ENCODE results near the gene COA1.
A peak's percentile ranks its signal among the peaks of the same experiment; 100 is the strongest.

The COA1 gene

DNA sequence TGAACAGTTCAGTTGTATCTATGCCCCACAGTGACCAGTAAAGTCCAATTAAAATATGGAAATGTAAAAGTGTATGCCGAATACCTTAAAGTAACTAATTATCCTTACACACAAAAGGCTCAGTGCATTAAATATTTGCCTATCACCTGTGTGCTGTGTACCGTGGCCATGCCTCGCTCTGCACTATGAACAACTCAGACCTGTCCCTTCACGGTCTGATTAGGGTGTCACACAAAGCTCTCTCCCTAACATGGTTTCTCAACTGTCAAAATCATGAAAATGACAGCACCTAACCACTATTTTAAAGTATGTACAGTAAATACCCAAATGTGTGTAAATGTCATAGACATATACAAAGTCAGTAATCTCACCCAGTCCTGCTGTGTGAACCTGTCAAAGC is 103.3 kb downstream of the COA1 start:
- no peak overlapping the region for H3K27ac ChIP-seq
- TF ChIP-seq FOXP2 (optimal IDR thresholded peaks at IDR 0.05; ENCODE audit: control extremely low read depth, extremely low read length, insufficient read depth), result no peak
- TF ChIP-seq EZH2 (IDR thresholded peaks at IDR 0.05), result no peak
- no peak for TF ChIP-seq POLR2AphosphoS5 (IDR thresholded peaks at IDR 0.05; ENCODE audit: borderline replicate concordance, low read depth, low read length)
- peaks cover 16% of the 10 kb centered on the region for H3K36me3 ChIP-seq (ENCODE audit: insufficient read depth, low read length)
- H3K4me3 ChIP-seq, result no peak overlapping the region
- no peaks in the 10 kb centered on the region for H3K9me3 ChIP-seq (ENCODE audit: low read depth, low read length)
- no peak overlapping the region for H3K9ac ChIP-seq (ENCODE audit: insufficient read length)
- DNase-seq (ENCODE audit: low read depth, low spot score), result no peak

DNA sequence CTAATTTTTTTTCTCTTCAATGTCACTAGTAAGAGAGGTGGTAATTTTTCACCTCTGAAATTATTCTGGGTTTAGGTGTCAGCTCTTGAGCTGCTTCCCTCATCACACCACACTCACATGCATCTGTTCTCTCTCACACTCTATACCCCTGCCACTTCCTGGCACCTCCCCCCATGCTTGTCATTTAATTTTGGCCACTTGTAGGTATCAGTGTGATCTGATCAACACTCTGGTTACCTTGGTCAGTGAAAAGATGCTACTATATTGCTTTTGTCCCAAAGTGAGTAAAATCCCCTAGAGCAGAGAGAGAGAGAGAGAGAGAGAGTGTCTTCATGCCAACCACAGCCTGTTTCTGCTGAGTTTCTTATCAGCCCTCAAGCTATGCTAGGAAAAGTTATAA is 103.9 kb downstream of the COA1 start:
- no peaks in the 10 kb centered on the region for H3K9me3 ChIP-seq (ENCODE audit: low read depth, low read length)
- TF ChIP-seq FOXP2 (optimal IDR thresholded peaks at IDR 0.05; ENCODE audit: control extremely low read depth, extremely low read length, insufficient read depth), result no peak
- no peak for TF ChIP-seq POLR2AphosphoS5 (IDR thresholded peaks at IDR 0.05; ENCODE audit: borderline replicate concordance, low read depth, low read length)
- TF ChIP-seq EZH2 (IDR thresholded peaks at IDR 0.05), result no peak
- H3K27ac ChIP-seq, result no peak overlapping the region
- H3K9ac ChIP-seq (ENCODE audit: insufficient read length), result no peak overlapping the region
- no peak overlapping the region for H3K4me3 ChIP-seq
- DNase-seq (ENCODE audit: low read depth, low spot score), result no peak
- peaks cover 11% of the 10 kb centered on the region for H3K36me3 ChIP-seq (ENCODE audit: insufficient read depth, low read length)

DNA sequence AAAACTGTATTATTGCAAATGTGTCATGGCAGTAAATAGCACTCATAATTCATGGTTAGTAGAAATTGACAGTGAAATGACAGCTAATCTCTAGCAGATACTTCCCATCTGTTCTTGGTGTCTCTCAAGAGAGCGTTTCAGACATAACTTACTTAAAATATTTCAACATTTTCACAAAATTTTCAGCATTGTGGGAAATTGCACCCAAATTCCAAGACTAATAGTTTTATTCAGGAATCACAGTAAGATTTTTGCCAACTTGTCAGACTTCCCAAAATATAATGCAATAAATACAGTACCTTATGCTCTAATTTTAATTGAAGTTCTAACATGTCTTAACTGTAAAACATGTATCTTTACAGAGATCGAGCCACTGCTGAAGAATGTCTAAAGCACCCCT is 105.2 kb downstream of the COA1 start:
- Histone ChIP-seq H3K9me3 (ENCODE audit: low read depth, low read length) (no peaks in the 10 kb centered on the region), H3K9ac (ENCODE audit: insufficient read length) (no peak overlapping the region), H3K36me3 (ENCODE audit: insufficient read depth, low read length) (peaks cover 5% of the 10 kb centered on the region; the same call in 1 of the 2 replicates), H3K4me3 (no peak overlapping the region), H3K27ac (no peak overlapping the region)
- DNase-seq (ENCODE audit: low read depth, low spot score), result no peak
- TF ChIP-seq EZH2 (IDR thresholded peaks at IDR 0.05), result no peak
- no peak for TF ChIP-seq POLR2AphosphoS5 (IDR thresholded peaks at IDR 0.05; ENCODE audit: borderline replicate concordance, low read depth, low read length)
- no peak for TF ChIP-seq FOXP2 (optimal IDR thresholded peaks at IDR 0.05; ENCODE audit: control extremely low read depth, extremely low read length, insufficient read depth)

DNA sequence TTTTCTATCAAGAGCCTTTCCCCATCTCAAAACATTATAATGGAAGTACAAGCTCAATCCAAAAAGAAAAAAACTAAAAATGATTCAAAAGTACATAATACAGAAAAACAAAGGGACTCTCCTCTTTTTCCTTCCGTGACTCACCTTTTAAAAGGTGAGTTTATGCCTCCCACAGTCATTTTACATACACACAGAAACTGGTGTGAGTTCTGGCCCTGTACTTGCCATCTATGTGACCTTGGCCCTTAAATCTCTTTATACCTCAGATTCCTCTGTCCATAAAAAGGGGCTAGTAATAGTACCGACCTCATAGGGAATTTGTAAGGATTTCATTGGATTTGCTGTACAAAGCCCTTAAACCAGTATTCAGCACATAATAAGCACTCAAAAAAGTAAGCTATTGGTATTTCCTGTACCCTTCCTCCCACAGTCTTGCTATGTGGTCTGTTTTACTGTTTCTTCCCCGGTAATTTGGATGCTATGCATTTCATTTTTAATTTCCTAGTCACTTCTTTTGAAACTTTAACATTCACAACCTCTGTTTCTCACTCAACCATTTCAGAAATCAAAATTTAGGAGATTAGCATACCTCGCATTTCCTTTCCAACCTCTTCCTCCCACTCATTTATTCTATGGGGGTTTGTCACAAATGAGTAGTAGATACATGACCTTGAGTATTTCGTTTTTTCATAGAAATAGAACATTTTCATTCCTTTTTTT is 107.4 kb downstream of the COA1 start:
- Histone ChIP-seq H3K4me3 (peak overlapping the region; percentile 26; the same call in 1 of the 2 replicates), H3K27ac (peak overlapping the region; percentile 86), H3K36me3 (ENCODE audit: insufficient read depth, low read length) (no peaks in the 10 kb centered on the region), H3K9ac (ENCODE audit: insufficient read length) (no peak overlapping the region), H3K9me3 (ENCODE audit: low read depth, low read length) (no peaks in the 10 kb centered on the region)
- peak; percentile 48 for DNase-seq (ENCODE audit: low read depth, low spot score)
- TF ChIP-seq EZH2 (IDR thresholded peaks at IDR 0.05) (no peak), FOXP2 (optimal IDR thresholded peaks at IDR 0.05; ENCODE audit: control extremely low read depth, extremely low read length, insufficient read depth) (no peak), POLR2AphosphoS5 (IDR thresholded peaks at IDR 0.05; ENCODE audit: borderline replicate concordance, low read depth, low read length) (no peak)

DNA sequence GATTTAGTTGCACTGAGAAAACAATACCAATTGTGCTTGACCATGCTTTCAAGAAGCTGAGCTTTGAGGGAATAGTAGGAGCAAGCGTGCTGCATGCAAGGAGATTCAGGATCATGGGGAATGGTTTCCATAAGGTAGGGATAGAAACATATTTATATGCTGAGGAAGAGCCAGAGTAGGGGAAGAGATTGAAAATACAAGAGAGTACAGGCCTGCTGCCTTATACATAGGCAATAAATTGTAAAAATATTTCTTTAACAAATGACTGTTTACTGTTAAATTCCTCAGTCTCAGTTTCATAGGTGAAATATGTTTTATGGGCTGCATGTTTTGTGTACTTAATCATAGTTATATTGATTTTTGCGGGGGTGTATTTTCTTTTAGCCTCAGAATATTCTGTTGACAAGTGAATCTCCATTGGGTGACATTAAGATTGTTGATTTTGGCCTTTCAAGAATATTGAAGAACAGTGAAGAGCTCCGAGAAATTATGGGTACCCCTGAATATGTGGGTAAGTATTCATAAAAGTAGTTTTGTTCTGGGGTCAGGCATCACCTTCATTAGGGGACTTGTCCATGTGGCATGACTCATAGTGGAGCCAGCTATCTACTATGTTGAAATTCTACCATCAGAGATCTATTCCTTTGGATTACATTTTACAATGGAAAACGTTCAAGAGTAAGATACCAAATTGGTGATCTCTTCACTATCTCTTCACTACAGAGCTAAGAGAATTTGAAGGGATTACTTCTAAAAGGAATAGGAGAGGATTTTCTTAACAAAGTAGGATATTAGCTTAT is 109.9 kb downstream of the COA1 start:
- no peaks in the 10 kb centered on the region for H3K9me3 ChIP-seq (ENCODE audit: low read depth, low read length)
- no peak for DNase-seq (ENCODE audit: low read depth, low spot score)
- no peaks in the 10 kb centered on the region for H3K36me3 ChIP-seq (ENCODE audit: insufficient read depth, low read length)
- H3K27ac ChIP-seq, result no peak overlapping the region
- H3K9ac ChIP-seq (ENCODE audit: insufficient read length), result no peak overlapping the region
- H3K4me3 ChIP-seq, result no peak overlapping the region
- TF ChIP-seq FOXP2 (optimal IDR thresholded peaks at IDR 0.05; ENCODE audit: control extremely low read depth, extremely low read length, insufficient read depth) (no peak), POLR2AphosphoS5 (IDR thresholded peaks at IDR 0.05; ENCODE audit: borderline replicate concordance, low read depth, low read length) (no peak), EZH2 (IDR thresholded peaks at IDR 0.05) (no peak)

DNA sequence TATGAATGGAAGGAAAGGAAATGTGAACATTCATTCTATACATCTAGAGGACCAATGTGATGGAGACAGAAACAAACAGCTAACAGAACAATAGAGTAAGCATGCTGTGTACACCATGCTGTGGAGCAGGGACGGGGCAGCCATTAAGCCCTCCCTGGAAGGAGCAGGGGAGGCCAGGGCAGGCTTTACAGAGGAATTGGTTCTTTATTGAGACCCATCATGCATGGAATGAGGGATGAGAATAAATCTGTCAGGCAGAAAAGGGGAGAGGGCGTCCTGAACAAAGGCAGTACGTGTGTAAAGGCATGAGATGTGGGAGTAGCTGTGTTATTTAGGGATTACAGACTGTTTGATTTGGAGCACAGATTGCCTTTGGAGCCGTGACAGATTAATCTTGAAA is 111.2 kb downstream of the COA1 start:
- H3K36me3 ChIP-seq (ENCODE audit: insufficient read depth, low read length), result no peaks in the 10 kb centered on the region
- H3K27ac ChIP-seq, result no peak overlapping the region
- H3K4me3 ChIP-seq, result no peak overlapping the region
- TF ChIP-seq POLR2AphosphoS5 (IDR thresholded peaks at IDR 0.05; ENCODE audit: borderline replicate concordance, low read depth, low read length), result no peak
- no peak for DNase-seq (ENCODE audit: low read depth, low spot score)
- H3K9me3 ChIP-seq (ENCODE audit: low read depth, low read length), result no peaks in the 10 kb centered on the region
- H3K9ac ChIP-seq (ENCODE audit: insufficient read length), result no peak overlapping the region

DNA sequence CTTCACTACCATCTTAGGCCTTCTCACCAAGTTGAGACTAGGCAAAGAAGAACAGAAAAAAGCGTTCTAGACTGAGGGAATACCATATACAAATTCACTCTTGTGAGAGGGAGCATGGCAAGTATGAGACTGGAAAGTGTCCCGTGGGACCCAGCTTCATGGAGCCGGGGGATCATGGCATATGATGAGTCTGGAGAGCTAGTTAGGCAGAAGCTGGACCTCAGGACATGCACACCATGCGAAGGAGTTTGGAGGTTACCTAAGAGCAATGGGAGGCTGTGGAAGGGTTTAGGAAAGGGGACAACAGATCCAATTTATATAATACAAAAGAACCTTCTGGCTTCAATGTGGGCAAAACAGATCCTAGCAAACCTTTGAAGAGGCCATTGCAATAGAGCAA is 112.3 kb downstream of the COA1 start:
- DNase-seq (ENCODE audit: low read depth, low spot score), result no peak
- Histone ChIP-seq H3K9ac (ENCODE audit: insufficient read length) (no peak overlapping the region), H3K27ac (no peak overlapping the region), H3K9me3 (ENCODE audit: low read depth, low read length) (no peaks in the 10 kb centered on the region), H3K36me3 (ENCODE audit: insufficient read depth, low read length) (no peaks in the 10 kb centered on the region), H3K4me3 (no peak overlapping the region)
- TF ChIP-seq FOXP2 (optimal IDR thresholded peaks at IDR 0.05; ENCODE audit: control extremely low read depth, extremely low read length, insufficient read depth), result no peak
- TF ChIP-seq POLR2AphosphoS5 (IDR thresholded peaks at IDR 0.05; ENCODE audit: borderline replicate concordance, low read depth, low read length), result no peak
- no peak for TF ChIP-seq EZH2 (IDR thresholded peaks at IDR 0.05)

DNA sequence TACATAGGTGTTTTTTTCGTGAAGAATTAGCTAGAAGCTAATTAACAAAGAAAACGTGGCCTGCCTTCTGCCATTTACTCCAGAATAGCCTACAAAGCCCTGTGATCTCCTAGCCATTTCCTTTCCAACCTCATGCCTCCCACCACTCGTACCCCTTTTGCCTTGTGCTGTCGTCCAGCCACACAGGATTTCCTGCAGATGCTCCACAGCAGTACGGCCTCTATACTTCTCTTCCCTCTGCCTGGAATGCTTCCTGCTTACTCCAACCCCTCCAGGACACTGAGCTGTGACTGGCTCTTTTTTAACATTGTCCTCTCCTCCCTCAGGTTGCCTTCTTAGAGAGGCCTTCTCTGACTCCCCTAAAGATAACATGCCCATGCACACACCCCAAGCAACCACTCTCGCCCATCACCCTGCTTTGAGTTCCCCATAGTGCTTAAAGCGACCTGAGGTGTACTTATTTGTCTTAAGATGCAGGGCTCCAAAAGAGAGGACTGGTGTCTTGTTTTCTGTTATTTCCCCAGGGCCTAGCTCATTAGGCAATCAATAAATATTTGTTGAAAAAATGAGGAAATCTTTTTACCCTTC is 113.7 kb downstream of the COA1 start:
- no peak for TF ChIP-seq POLR2AphosphoS5 (IDR thresholded peaks at IDR 0.05; ENCODE audit: borderline replicate concordance, low read depth, low read length)
- no peak for TF ChIP-seq FOXP2 (optimal IDR thresholded peaks at IDR 0.05; ENCODE audit: control extremely low read depth, extremely low read length, insufficient read depth)
- no peak for TF ChIP-seq EZH2 (IDR thresholded peaks at IDR 0.05)
- no peaks in the 10 kb centered on the region for H3K36me3 ChIP-seq (ENCODE audit: insufficient read depth, low read length)

More for the DNA sequence above, 113.7 kb downstream of the COA1 start:
- no peaks in the 10 kb centered on the region for H3K9me3 ChIP-seq (ENCODE audit: low read depth, low read length)
- DNase-seq (ENCODE audit: low read depth, low spot score), result no peak
- H3K27ac ChIP-seq, result no peak overlapping the region
- no peak overlapping the region for H3K9ac ChIP-seq (ENCODE audit: insufficient read length)
- no peak overlapping the region for H3K4me3 ChIP-seq

Measured in SK-N-MC (cell line).